Retinal pigment epithelial cell (primary cell): ENCODE results near the gene CAND1.
"Not testable (repeated sequence)": the region's sequence is repeated elsewhere in the genome, so short reads cannot be mapped to it uniquely, and the experiment has no call there.

Experiments used
- DNase-seq: peaks from one replicate; pipeline ENCODE4 v3.0.0-alpha.2; 2010; ENCODE audit warnings: low read depth
- H3K4me3 ChIP-seq: 2 replicates; pipeline ENCODE4 v1.5.1; 2011; ENCODE audit warnings: mild to moderate bottlenecking, low read length, control low read depth, moderate library complexity
- TF ChIP-seq, protein P1 (sequence below): conservative IDR thresholded peaks from 2 replicates; pipeline ENCODE4 v1.5.1; 2011; ENCODE audit warnings: low read depth, low read length, control low read depth, inconsistent platforms

Gene CAND1

DNA sequence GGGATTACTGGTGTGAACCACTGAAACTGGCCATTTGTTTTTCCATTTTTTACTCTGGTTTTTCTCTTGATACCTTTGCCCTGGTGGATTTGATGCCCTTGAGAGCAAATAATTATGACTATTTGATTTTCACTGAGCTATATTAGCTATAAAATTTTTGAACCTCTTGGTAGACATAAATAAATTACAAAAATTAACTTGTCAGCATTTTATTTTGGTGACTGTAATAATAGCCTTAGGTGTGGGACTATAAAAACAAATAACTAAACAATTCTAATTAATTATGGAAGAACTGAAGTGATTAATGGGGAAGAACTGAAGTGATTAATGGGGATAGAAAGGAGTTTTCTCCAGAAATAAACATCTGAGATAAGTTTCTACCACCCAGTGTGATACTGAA, 62.7 kb downstream of the CAND1 start:
- TF ChIP-seq, protein P1, sequence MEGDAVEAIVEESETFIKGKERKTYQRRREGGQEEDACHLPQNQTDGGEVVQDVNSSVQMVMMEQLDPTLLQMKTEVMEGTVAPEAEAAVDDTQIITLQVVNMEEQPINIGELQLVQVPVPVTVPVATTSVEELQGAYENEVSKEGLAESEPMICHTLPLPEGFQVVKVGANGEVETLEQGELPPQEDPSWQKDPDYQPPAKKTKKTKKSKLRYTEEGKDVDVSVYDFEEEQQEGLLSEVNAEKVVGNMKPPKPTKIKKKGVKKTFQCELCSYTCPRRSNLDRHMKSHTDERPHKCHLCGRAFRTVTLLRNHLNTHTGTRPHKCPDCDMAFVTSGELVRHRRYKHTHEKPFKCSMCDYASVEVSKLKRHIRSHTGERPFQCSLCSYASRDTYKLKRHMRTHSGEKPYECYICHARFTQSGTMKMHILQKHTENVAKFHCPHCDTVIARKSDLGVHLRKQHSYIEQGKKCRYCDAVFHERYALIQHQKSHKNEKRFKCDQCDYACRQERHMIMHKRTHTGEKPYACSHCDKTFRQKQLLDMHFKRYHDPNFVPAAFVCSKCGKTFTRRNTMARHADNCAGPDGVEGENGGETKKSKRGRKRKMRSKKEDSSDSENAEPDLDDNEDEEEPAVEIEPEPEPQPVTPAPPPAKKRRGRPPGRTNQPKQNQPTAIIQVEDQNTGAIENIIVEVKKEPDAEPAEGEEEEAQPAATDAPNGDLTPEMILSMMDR, result no peak
- no peak overlapping the region for H3K4me3 ChIP-seq
- DNase-seq, result no peak

DNA sequence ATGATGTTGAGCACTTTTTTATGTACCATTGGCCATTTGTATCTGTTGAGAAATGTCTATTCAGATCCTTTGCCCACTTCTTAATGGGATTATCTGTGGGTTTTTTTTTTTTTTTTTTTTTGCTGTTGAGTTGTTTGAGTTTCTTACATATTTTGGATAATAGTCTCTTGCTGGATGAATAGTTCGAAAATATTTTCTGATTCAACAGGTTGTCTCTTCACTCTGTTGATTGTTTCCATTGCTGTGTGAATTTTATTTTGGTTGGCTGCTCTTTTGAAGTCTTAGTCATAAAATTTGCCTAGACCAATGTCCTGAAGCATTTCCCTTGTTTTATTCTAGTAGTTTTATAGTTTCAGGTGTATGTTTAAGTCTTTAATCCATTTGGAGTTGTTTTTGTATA, 64.5 kb downstream of the CAND1 start:
- H3K4me3 ChIP-seq, result no peak overlapping the region
- TF ChIP-seq, protein P1, result no peak
- no peak for DNase-seq

DNA sequence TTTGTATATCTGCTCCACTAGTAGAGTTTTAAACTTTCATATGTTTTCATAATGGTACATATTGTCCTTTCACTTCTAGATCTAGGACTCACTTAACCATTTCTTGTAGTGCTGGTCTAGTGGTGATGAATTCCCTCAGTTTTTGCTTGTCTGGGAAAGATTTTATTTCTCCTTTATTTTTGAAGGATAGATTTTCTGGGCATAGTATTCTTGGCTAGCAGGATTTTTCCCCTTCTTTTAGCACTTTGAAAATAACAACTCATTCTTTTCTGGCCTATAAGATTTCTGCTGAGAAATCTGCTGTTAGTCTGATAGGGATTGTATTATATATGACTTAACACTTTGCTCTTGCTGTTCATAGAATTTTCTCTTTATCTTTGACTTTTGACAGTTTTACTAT, 69.3 kb downstream of the CAND1 start:
- TF ChIP-seq, protein P1, result no peak
- no peak for DNase-seq
- H3K4me3 ChIP-seq, result no peak overlapping the region

DNA sequence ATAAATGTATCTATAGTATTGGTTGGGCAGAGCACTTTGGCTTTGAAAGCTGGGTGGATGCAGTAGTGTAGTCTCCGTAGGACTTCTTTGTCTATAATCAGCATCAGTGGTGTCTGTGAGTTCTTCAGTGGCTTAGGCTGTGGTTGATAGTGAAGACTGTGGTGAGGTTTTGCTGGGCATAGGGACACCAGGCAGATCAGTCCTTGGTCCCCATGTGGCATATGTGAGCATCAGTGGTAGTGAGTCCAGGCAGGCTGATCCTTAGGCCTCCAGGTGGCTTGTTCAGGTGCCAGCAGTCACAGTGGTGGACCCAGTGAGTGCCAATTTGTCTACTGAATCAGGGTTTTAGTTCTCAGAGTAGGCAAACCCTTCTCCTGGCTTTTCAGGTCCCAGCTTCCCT, 70.4 kb downstream of the CAND1 start:
- no peak overlapping the region for H3K4me3 ChIP-seq
- TF ChIP-seq, protein P1, result no peak

DNA sequence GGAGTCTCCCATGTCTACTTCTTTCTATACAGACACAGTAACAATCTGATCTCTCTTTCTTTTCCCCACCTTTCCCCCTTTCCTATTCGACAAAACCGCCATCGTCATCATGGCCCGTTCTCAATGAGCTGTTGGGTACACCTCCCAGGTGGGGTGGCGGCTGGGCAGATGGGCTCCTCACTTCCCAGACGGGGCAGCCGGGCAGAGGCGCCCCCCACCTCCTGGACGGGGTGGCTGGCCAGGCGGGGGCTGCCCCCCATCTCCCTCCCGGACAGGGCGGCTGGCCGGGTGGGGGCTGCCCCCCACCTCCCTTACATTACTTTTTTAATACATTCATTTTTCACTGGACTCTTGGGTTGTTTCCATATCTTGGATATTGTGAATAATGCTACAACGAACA, 71.9 kb downstream of the CAND1 start:
- not testable (repeated sequence) for DNase-seq, H3K4me3 ChIP-seq

More for the DNA sequence above, 70.4 kb downstream of the CAND1 start:
- no peak for DNase-seq

DNA sequence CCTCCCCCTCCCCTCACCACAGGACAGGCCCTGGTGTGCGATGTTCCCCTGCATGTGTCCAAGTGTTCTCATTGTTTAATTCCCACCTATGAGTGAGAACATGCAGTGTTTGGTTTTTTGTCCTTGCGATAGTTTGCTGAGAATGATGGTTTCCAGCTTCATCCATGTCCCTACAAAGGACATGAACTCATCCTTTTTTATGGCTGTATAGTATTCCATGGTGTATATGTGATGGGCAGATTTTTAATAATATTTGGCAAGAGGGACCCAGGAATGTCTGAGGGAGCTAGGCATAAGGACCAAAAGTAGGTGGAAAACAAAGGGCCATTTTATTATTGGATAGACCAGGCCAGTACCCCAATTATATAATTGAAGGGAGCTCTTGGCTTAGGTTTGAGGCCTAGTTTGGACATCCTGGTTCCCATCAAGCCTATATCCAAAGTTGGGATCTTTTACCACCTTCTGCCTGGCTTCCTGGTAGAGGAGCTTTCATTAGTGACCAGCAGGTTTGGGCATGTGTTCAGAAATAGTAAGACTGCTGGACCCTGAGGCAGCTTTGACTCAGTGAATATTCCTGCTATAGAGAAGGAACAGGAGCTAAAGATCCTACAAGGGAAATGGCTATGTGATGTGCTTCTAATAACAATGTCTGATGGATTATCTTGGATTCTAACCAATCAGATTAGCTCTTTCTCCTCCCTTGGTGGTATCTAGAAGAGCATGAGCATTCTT, 76.0 kb downstream of the CAND1 start:
- DNase-seq, result no peak
- H3K4me3 ChIP-seq, result no peak overlapping the region
- TF ChIP-seq, protein P1, result no peak

DNA sequence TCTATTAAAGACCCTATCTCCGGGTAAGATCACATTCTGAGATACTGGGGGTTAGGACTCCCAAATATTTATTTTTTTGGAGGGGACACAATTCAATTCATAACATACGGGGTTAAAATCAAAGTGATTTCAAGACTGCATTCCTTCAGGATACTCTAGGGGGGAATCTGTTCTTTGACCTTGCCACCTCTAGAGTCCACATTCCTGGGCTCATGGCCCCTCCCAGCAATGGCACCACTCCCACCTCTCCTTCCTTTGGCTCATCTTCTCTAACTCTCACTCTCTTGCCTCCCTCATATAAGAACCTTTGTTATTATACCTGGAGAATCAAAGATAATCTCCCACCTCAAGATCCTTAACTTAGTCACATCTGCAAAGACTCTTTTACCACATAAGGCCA, 79.5 kb downstream of the CAND1 start:
- no peak for DNase-seq
- TF ChIP-seq, protein P1, result no peak
- no peak overlapping the region for H3K4me3 ChIP-seq
